HEK293 (cell line): ENCODE data around the gene DSG2.

Source experiments
- CTCF ChIA-PET: fragments of 350-600 bp; formaldehyde crosslinking; extraction: SDS; loops from one replicate; lab custom pipeline; 2021; ENCODE audit warnings: antibody characterized with exemption; lab: Yijun Ruan, JAX
- POLR2A ChIA-PET: fragments of 300-600 bp; formaldehyde crosslinking; extraction: SDS; loops from one replicate; lab custom pipeline; 2020; ENCODE audit warnings: antibody characterized with exemption, inconsistent platforms; lab: Yijun Ruan, JAX
- H3K27ac ChIP-seq: fragments of 200-500 bp; sonication (Bioruptor generic); 2 replicates; pipeline ENCODE4 v1.5.1; 2014; ENCODE audit warnings: low read depth, low read length, control low read depth, inconsistent platforms; ENCODE audit errors: extremely low read depth
- H3K36me3 ChIP-seq, 2 experiments: fragments of 200-500 bp in 1 of 2; sonication (Bioruptor generic) in 1 of 2; 1 replicate in 1 of 2; 2 replicates in 1 of 2; pipeline ENCODE4 v1.5.1; 2014 to 2017; ENCODE audit warnings: inconsistent platforms in 2 of 2, low read length in 2 of 2; ENCODE audit not compliant: control insufficient read depth in 2 of 2, insufficient read depth in 1 of 2
- H3K4me1 ChIP-seq: fragments of 200-500 bp; sonication (Bioruptor generic); 2 replicates; pipeline ENCODE4 v1.5.1; 2014; ENCODE audit warnings: mild to moderate bottlenecking, low read length, inconsistent platforms; ENCODE audit not compliant: control insufficient read depth, insufficient read depth
- H3K4me3 ChIP-seq: 2 replicates; pipeline ENCODE4 v1.5.1; 2011; ENCODE audit warnings: low read depth, mild to moderate bottlenecking, control low read depth, low read length, moderate library complexity
- H3K9me3 ChIP-seq: fragments of 200-500 bp; sonication (Bioruptor generic); 2 replicates; pipeline ENCODE4 v1.5.1; 2014; ENCODE audit warnings: low read depth, low read length, inconsistent platforms; ENCODE audit not compliant: control insufficient read depth, insufficient read depth
- AEBP2 ChIP-seq: fragments of 450-650 bp; formaldehyde crosslinking; IDR thresholded peaks from 2 replicates; pipeline ENCODE4 v1.5.1; 2016; ENCODE audit warnings: missing biosample characterization, missing genetic modification characterization, borderline replicate concordance
- GLI2 ChIP-seq: fragments of 450-650 bp; formaldehyde crosslinking; IDR thresholded peaks from 2 replicates; pipeline ENCODE4; 2017; ENCODE audit warnings: missing biosample characterization, missing genetic modification characterization, low read depth, borderline replicate concordance
- KLF8 ChIP-seq: fragments of 450-650 bp; formaldehyde crosslinking; IDR thresholded peaks from 2 replicates; pipeline ENCODE4 v1.5.1; 2016; ENCODE audit warnings: missing biosample characterization, missing genetic modification characterization
- OSR2 ChIP-seq: fragments of 450-650 bp; formaldehyde crosslinking; IDR thresholded peaks from 2 replicates; pipeline ENCODE4 v1.5.1; 2016; ENCODE audit warnings: missing biosample characterization, missing genetic modification characterization
- PRDM2 ChIP-seq: fragments of 450-650 bp; formaldehyde crosslinking; IDR thresholded peaks from 2 replicates; pipeline ENCODE4 v1.5.1; 2016; ENCODE audit warnings: missing biosample characterization, missing genetic modification characterization, borderline replicate concordance
- SALL2 ChIP-seq: fragments of 450-650 bp; formaldehyde crosslinking; IDR thresholded peaks from 2 replicates; pipeline ENCODE4 v1.5.0; 2017; ENCODE audit warnings: missing biosample characterization, mild to moderate bottlenecking, missing genetic modification characterization, borderline replicate concordance
- ZBTB6 ChIP-seq: fragments of 450-650 bp; formaldehyde crosslinking; IDR thresholded peaks from 2 replicates; pipeline ENCODE4 v1.5.1; 2017; ENCODE audit warnings: missing biosample characterization, missing genetic modification characterization
- ZIC2 ChIP-seq: fragments of 450-650 bp; formaldehyde crosslinking; IDR thresholded peaks from 2 replicates; pipeline ENCODE4 v1.5.1; 2016; ENCODE audit warnings: missing biosample characterization, missing genetic modification characterization
- ZNF148 ChIP-seq: fragments of 450-650 bp; formaldehyde crosslinking; IDR thresholded peaks from 2 replicates; pipeline ENCODE4 v1.5.0; 2017; ENCODE audit warnings: missing biosample characterization, missing genetic modification characterization, borderline replicate concordance
- ZNF155 ChIP-seq: fragments of 450-650 bp; formaldehyde crosslinking; IDR thresholded peaks from 2 replicates; pipeline ENCODE4 v1.5.1; 2016; ENCODE audit warnings: missing biosample characterization, missing genetic modification characterization
- ZNF266 ChIP-seq: fragments of 450-650 bp; formaldehyde crosslinking; IDR thresholded peaks from 2 replicates; pipeline ENCODE4 v1.5.1; 2016; ENCODE audit warnings: missing biosample characterization, missing genetic modification characterization, low read depth
- ZNF366 ChIP-seq: fragments of 450-650 bp; formaldehyde crosslinking; conservative IDR thresholded peaks from 2 replicates; pipeline ENCODE4 v1.5.1; 2016; ENCODE audit warnings: missing biosample characterization, missing genetic modification characterization
- ZNF391 ChIP-seq: fragments of 450-650 bp; formaldehyde crosslinking; IDR thresholded peaks from 2 replicates; pipeline ENCODE4 v1.5.1; 2016; ENCODE audit warnings: low read depth, missing biosample characterization, missing genetic modification characterization, borderline replicate concordance
- ZNF549 ChIP-seq: fragments of 450-650 bp; IDR thresholded peaks from 2 replicates; pipeline ENCODE4 v1.5.1; 2018; ENCODE audit warnings: missing biosample characterization, missing genetic modification characterization, mild to moderate bottlenecking, inconsistent platforms, moderate library complexity
- ZNF624 ChIP-seq: fragments of 450-650 bp; formaldehyde crosslinking; IDR thresholded peaks from 2 replicates; pipeline ENCODE4 v1.5.1; 2017; ENCODE audit warnings: missing biosample characterization, missing genetic modification characterization
- ZNF707 ChIP-seq: fragments of 450-650 bp; formaldehyde crosslinking; IDR thresholded peaks from 2 replicates; pipeline ENCODE4 v1.5.1; 2016; ENCODE audit warnings: missing biosample characterization, missing genetic modification characterization
- ZNF785 ChIP-seq: fragments of 450-650 bp; formaldehyde crosslinking; IDR thresholded peaks from 2 replicates; pipeline ENCODE4 v1.5.1; 2016; ENCODE audit warnings: missing biosample characterization, missing genetic modification characterization
- ZNF830 ChIP-seq: fragments of 450-650 bp; IDR thresholded peaks from 2 replicates; pipeline ENCODE4 v1.5.0; 2018; ENCODE audit warnings: missing biosample characterization, missing genetic modification characterization, low read depth, mild to moderate bottlenecking, moderate library complexity
- ZNF837 ChIP-seq: fragments of 450-650 bp; formaldehyde crosslinking; IDR thresholded peaks from 2 replicates; pipeline ENCODE4 v1.5.1; 2016; ENCODE audit warnings: missing biosample characterization, missing genetic modification characterization
- ZNF843 ChIP-seq: fragments of 450-650 bp; formaldehyde crosslinking; IDR thresholded peaks from 2 replicates; pipeline ENCODE4 v1.5.1; 2016; ENCODE audit warnings: missing biosample characterization, missing genetic modification characterization
- TF ChIP-seq, protein P1 (sequence below): fragments of 450-650 bp; formaldehyde crosslinking; IDR thresholded peaks from 2 replicates; pipeline ENCODE4 v1.5.1; 2016; ENCODE audit warnings: missing biosample characterization, missing genetic modification characterization

DSG2 gene

DNA sequence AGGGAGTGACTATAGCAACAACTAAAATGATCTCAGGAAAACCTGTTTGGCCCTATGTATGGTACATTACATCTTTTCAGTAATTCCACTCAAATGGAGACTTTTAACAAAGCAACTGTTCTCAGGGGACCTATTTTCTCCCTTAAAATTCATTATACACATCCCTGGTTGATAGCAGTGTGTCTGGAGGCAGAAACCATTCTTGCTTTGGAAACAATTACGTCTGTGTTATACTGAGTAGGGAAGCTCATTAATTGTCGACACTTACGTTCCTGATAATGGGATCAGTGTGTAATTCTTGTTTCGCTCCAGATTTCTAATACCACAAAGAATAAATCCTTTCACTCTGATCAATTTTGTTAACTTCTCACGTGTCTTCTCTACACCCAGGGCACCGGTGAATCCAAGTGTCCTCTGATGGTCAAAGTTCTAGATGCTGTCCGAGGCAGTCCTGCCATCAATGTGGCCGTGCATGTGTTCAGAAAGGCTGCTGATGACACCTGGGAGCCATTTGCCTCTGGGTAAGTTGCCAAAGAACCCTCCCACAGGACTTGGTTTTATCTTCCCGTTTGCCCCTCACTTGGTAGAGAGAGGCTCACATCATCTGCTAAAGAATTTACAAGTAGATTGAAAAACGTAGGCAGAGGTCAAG is 94.7 kb downstream of the DSG2 start:
- Histone ChIP-seq H3K4me1 (no peaks in the 10 kb centered on the region), H3K27ac (no peak overlapping the region), H3K36me3 (no peaks in the 10 kb centered on the region), H3K9me3 (no peaks in the 10 kb centered on the region), H3K4me3 (no peak overlapping the region)
- ChIA-PET CTCF (interaction anchor here (0.6 to 1.3 kb wide), 5 partner anchors 16 to 479 kb away, joined by 3 to 5 read pairs (median 4); no protein-coding TSS in a partner anchor), POLR2A (no interaction called here)
- TF ChIP-seq ZNF391: no peak
- TF ChIP-seq, all 188 proteins: peak for 0

GRCh38 chr18:31595121-31595771 is 97.3 kb downstream of the DSG2 start:
- CTCF ChIA-PET: interaction anchor here (0.6 to 1.8 kb wide), 3 partner anchors 32 to 905 kb away, joined by 3 to 4 read pairs (median 4); no protein-coding TSS in a partner anchor
- POLR2A ChIA-PET: no interaction called here
- no peak overlapping the region for H3K27ac ChIP-seq

More at GRCh38 chr18:31595121-31595771, 97.3 kb downstream of the DSG2 start:
- no peaks in the 10 kb centered on the region for H3K36me3 ChIP-seq
- no peaks in the 10 kb centered on the region for H3K4me1 ChIP-seq
- TF ChIP-seq OSR2 (tag by site-specific recombination) (no peak), SALL2 (tag by site-specific recombination) (no peak), KLF8 (tag by site-specific recombination) (no peak), ZNF830 (tag by site-specific recombination) (no peak), ZIC2 (tag by site-specific recombination) (no peak), ZNF148 (tag by site-specific recombination) (no peak), ZBTB6 (tag by site-specific recombination) (no peak), ZNF785 (tag by site-specific recombination) (no peak), GLI2 (no peak), ZNF843 (tag by site-specific recombination) (no peak), ZNF155 (tag by site-specific recombination) (no peak), ZNF549 (tag by site-specific recombination) (no peak), ZNF624 (tag by site-specific recombination) (no peak), ZNF837 (tag by site-specific recombination) (no peak), PRDM2 (tag by site-specific recombination) (no peak), ZNF266 (tag by site-specific recombination) (no peak), ZNF366 (tag by site-specific recombination) (no peak), ZNF707 (tag by site-specific recombination) (no peak), AEBP2 (no peak)
- TF ChIP-seq, protein P1, sequence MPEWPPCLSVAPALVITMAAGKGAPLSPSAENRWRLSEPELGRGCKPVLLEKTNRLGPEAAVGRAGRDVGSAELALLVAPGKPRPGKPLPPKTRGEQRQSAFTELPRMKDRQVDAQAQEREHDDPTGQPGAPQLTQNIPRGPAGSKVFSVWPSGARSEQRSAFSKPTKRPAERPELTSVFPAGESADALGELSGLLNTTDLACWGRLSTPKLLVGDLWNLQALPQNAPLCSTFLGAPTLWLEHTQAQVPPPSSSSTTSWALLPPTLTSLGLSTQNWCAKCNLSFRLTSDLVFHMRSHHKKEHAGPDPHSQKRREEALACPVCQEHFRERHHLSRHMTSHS (tag by site-specific recombination): no peak
- TF ChIP-seq, all 188 proteins: peak for 0
- no peaks in the 10 kb centered on the region for H3K9me3 ChIP-seq
- H3K4me3 ChIP-seq: no peak overlapping the region
